PC-3 (cell line): ENCODE measurements around the gene NCMAP.

ENCODE experiments used
- CTCF ChIP-seq: fragments of 300-600 bp; sonication (generic); conservative IDR thresholded peaks from 2 replicates; pipeline ENCODE4 v1.5.1; 2017; ENCODE audit warnings: antibody characterized with exemption, low read depth, mild to moderate bottlenecking, low read length
- EZH2 ChIP-seq: fragments of 300-600 bp; sonication (generic); IDR thresholded peaks from one replicate; pipeline ENCODE4 v1.6.1; 2017; ENCODE audit warnings: antibody characterized with exemption, mild to moderate bottlenecking, low read length; ENCODE audit not compliant: unreplicated experiment
- EZH2phosphoT487 ChIP-seq: fragments of 300-600 bp; sonication (generic); IDR thresholded peaks from 2 replicates; pipeline ENCODE4 v1.6.1; 2018; ENCODE audit warnings: mild to moderate bottlenecking, antibody characterized with exemption, low read length, borderline replicate concordance

GRCh38 chr1:24566236-24566867, 10.5 kb downstream of the NCMAP start:
- no peak for TF ChIP-seq CTCF
- no peak for TF ChIP-seq EZH2phosphoT487
- TF ChIP-seq EZH2: no peak
